Bronchial epithelial cell (primary cell): ENCODE results near the gene RAD23A. TPM values are rescaled to one million over a fixed set of nuclear protein-coding genes. Genes with fewer than 3 reads are reported as not detected.
"Not testable (repeated sequence)": the region's sequence is repeated elsewhere in the genome, so short reads cannot be mapped to it uniquely, and the experiment has no call there.

ENCODE experiments used
- DNase-seq: peaks from one replicate; pipeline ENCODE4 v3.0.0-alpha.2; 2010; ENCODE audit warnings: low read depth
- FAIRE-seq: peaks from 2 replicates; lab custom pipeline; 2011; peaks lifted over from hg19 to GRCh38; lab: Jason Lieb, UNC
- H3K27me3 ChIP-seq: 2 replicates; pipeline ENCODE4 v1.5.1; 2011; ENCODE audit warnings: low read length; ENCODE audit not compliant: control insufficient read depth, insufficient read depth
- H3K36me3 ChIP-seq: 2 replicates; pipeline ENCODE4 v1.5.1; 2011; ENCODE audit warnings: low read length; ENCODE audit not compliant: control insufficient read depth, insufficient read depth
- H3K4me3 ChIP-seq: 2 replicates; pipeline ENCODE4 v1.5.1; 2011; ENCODE audit warnings: mild to moderate bottlenecking, low read depth, low read length, control low read depth
- CTCF ChIP-seq: IDR thresholded peaks from 2 replicates; pipeline ENCODE4 v1.5.1; 2011; ENCODE audit warnings: mild to moderate bottlenecking, moderate library complexity, low read length, control low read depth, inconsistent platforms; ENCODE audit not compliant: insufficient read depth, severe bottlenecking
- total RNA-seq: library from RNA; depleted of rRNA; stranded (reverse); fragments of >200 nt; gene quantifications from 2 replicates; pipeline ENCODE4 v1.2.1, GENCODE V29; 2014

Gene RAD23A
- total RNA-seq, 1 donor from 2014 or later = 91.1 TPM

GRCh38 chr19:12947702-12948611 is 2.3 kb downstream of the RAD23A start:
- Histone ChIP-seq H3K27me3 (no peaks in the 10 kb centered on the region), H3K4me3 (no peak overlapping the region), H3K36me3 (peaks cover 37% of the 10 kb centered on the region)
- DNase-seq = no peak
- FAIRE-seq = no peak
- no peak for TF ChIP-seq CTCF

DNA sequence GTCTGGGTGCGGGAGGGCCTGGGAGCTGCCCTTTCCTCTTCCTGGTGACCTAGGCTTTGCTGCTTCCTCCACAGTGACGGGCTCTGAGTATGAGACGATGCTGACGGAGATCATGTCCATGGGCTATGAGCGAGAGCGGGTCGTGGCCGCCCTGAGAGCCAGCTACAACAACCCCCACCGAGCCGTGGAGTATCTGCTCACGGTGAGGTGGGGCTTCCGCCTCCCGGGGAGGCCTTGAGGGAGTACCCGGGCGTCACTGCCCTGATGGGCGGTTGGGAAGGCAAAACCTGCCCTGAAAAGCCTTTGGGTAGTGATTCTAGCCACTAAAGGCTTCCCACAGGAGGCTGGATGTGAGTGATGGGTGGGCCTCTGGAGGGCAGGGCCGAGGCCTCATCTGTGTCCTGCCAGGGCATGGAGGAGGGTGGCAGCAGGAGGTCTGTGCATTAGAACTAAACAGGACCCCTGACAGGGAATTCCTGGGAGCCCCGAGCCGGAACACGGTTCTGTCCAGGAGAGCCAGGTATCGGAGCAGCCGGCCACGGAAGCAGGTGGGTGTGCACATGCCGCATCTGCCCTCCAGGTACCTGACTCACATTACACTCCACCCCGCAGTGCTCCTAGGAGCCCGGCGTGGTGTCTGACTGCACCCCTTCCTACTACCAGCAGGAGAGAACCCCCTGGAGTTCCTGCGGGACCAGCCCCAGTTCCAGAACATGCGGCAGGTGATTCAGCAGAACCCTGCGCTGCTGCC is 3.1 kb downstream of the RAD23A start:
- FAIRE-seq (no peak), DNase-seq (no peak)
- H3K36me3 ChIP-seq = peaks cover 36% of the 10 kb centered on the region
- no peak overlapping the region for H3K4me3 ChIP-seq
- TF ChIP-seq CTCF = no peak
- H3K27me3 ChIP-seq = no peaks in the 10 kb centered on the region

DNA sequence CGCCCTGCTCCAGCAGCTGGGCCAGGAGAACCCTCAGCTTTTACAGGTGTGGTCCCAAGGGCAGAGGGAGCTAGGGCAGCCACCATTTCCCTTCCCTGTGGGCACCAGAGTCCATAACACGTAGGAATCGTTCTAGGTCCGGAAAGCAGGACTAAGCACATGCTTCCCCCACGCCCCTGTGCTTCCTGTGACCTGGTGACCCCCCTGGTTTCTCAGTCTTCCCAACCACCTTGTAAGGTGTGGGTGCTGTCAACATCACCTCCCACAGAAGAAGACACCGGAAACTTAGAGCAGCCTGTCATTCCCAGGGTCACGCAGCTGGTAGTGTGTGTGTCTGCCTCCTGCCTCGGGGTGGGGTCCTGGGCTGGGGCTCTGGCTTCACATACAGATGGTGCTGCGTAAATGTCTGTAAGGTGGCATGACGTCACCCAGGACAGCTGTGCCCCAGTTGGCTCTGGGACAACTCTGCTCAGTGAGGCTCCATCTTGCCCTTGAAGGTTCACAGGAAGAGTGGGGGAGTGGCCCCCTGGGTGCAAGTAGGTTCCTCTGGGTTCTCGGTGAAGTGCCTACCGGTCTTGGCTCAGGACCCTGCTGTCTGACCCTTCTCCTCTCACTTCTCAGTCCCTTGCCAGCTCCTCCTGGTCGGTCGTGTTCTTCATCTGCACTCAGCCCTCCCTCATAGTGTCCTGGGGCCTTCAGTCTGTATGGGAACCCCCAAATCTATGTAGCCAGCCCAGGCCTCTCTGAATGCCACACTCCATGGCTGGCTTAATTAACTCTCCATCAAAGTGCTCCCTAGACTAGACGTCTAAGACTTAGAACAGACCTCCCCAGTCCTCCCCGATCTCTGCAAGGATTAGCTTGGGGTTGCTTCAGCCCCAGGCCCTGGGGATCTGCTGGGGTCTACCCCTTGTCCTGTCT is 4.0 kb downstream of the RAD23A start:
- no peak for TF ChIP-seq CTCF
- DNase-seq (no peak), FAIRE-seq (no peak)
- Histone ChIP-seq H3K27me3 (no peaks in the 10 kb centered on the region), H3K36me3 (peaks cover 40% of the 10 kb centered on the region), H3K4me3 (no peak overlapping the region)

GRCh38 chr19:12952050-12952449 is 6.4 kb downstream of the RAD23A start:
- H3K36me3 ChIP-seq = peaks cover 39% of the 10 kb centered on the region
- not testable (repeated sequence) for H3K4me3 ChIP-seq, DNase-seq, FAIRE-seq, H3K27me3 ChIP-seq

DNA sequence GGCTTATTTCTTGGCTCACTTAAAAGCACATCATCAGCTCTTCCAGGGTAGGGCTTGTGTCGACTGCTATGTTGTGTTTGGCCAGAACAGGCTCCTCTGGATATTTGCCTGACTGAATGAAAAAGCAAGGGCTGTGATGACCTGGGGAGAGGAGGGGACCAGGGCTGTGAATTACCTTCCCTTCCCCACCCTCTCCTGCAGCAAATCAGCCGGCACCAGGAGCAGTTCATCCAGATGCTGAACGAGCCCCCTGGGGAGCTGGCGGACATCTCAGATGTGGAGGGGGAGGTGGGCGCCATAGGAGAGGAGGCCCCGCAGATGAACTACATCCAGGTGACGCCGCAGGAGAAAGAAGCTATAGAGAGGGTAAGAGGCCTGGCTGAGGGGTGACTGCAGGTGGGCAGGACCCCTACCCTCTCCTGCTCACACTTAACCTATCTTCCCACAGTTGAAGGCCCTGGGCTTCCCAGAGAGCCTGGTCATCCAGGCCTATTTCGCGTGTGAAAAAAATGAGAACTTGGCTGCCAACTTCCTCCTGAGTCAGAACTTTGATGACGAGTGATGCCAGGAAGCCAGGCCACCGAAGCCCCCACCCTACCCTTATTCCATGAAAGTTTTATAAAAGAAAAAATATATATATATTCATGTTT is 7.0 kb downstream of the RAD23A start:
- peaks cover 39% of the 10 kb centered on the region for H3K36me3 ChIP-seq
- DNase-seq (peak; percentile 61), FAIRE-seq (no peak)
- no peaks in the 10 kb centered on the region for H3K27me3 ChIP-seq
- no peak overlapping the region for H3K4me3 ChIP-seq
- TF ChIP-seq CTCF = no peak
